Gastroesophageal sphincter (tissue), 4 donors: Measurements from ENCODE around the gene BCL2. TPM values are rescaled to one million over a fixed set of nuclear protein-coding genes. Genes with fewer than 3 reads are reported as not detected.

ENCODE experiments used
- ATAC-seq: fragments of 150-250 bp; one replicate; pipeline ENCODE4 v1.9.1; 2016; ENCODE audit warnings: mild to moderate bottlenecking, moderate library complexity
- H3K27ac ChIP-seq, 4 donors: fragments of 200-600 bp; sonication (generic) in 3 of 4; 1 replicate in 3 of 4; 2 replicates in 1 of 4; pipeline ENCODE4 v1.5.1; 2016 to 2019
- H3K27me3 ChIP-seq: fragments of 200-600 bp; sonication (generic); one replicate; pipeline ENCODE4 v1.5.1; 2019
- H3K36me3 ChIP-seq, 2 donors: fragments of 200-600 bp; sonication (generic); one replicate each; pipeline ENCODE4 v1.5.1; 2019; ENCODE audit warnings: control low read depth in 1 of 2
- H3K4me1 ChIP-seq, 3 donors: fragments of 200-600 bp; sonication (generic); 1 replicate in 2 of 3; 2 replicates in 1 of 3; pipeline ENCODE4 v1.5.1; 2016 to 2019; ENCODE audit warnings: control low read depth in 2 of 3
- H3K4me3 ChIP-seq, 2 donors: fragments of 200-600 bp; sonication (generic); one replicate each; pipeline ENCODE4 v1.5.1; 2019; ENCODE audit warnings: mild to moderate bottlenecking in 1 of 2, moderate library complexity in 1 of 2
- H3K9me3 ChIP-seq, 3 donors: fragments of 200-600 bp; sonication (generic); one replicate each; pipeline ENCODE4 v1.5.1; 2017 to 2019; ENCODE audit warnings: control low read depth in 2 of 3
- CTCF ChIP-seq, 4 experiments: fragments of 200-600 bp in 2 of 4; fragments of 450-650 bp in 2 of 4; sonication (generic) in 1 of 4; IDR thresholded peaks; one replicate each; pipeline ENCODE4 v1.5.1; 2017 to 2019; ENCODE audit warnings: antibody characterized with exemption in 4 of 4, mild to moderate bottlenecking in 2 of 4, moderate library complexity in 2 of 4
- EP300 ChIP-seq: sonication (generic); formaldehyde crosslinking; IDR thresholded peaks from one replicate; pipeline ENCODE4 v1.6.1; 2017; ENCODE audit warnings: antibody characterized with exemption, mild to moderate bottlenecking
- POLR2A ChIP-seq, 2 donors: fragments of 450-650 bp; IDR thresholded peaks; one replicate each; pipeline ENCODE4 v1.6.1; 2017; ENCODE audit warnings: antibody characterized with exemption in 2 of 2, mild to moderate bottlenecking in 2 of 2, moderate library complexity in 1 of 2
- POLR2AphosphoS5 ChIP-seq: sonication (generic); formaldehyde crosslinking; IDR thresholded peaks from one replicate; pipeline ENCODE4 v1.6.1; 2017; ENCODE audit warnings: antibody characterized with exemption
- WGBS, 2 donors: methylation state at CpG; one replicate each; pipeline ENCODE4 v1.1.5; 2018; ENCODE audit warnings: low coverage in 1 of 2; 5-methylcytosine and 5-hydroxymethylcytosine counted together
- total RNA-seq, 4 donors: library from RNA; depleted of rRNA; stranded (reverse); fragments of >200 nt; gene quantifications; one replicate each; pipeline ENCODE4 v1.1.0, GENCODE V29; 2016

The BCL2 gene
- total RNA-seq, 4 donors from 2014 or later, result 31.2 to 41.7 (median 32.7) TPM

DNA sequence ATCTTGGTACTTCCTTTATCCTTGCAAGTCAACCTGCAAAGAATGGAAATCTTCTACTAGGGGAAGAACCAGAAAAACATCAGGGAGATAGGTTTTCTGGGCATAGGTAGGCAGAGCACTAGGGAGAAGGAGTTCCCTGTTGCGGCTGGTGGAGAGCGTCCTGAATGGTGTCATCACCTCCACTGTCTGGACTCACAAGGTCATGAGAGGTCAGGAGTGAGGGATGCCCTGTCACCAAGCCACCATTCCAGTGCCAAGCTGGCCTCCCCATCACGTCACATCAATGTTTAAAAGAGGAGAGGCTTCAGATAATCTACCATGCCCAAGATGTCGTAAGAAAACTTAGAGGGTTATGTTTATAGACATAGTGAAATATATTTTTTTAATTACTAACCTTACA, 72.1 kb downstream of the BCL2 start:
- Histone ChIP-seq H3K27ac (peak overlapping the region in 3 of 4 donors; percentile 20 to 53 (median 47)), H3K27me3 (no peaks in the 10 kb centered on the region), H3K4me1 (peaks cover 0 to 37% (median 6%) of the 10 kb centered on the region in 3 donors), H3K4me3 (no peak overlapping the region), H3K9me3 (no peaks in the 10 kb centered on the region), H3K36me3 (no peaks in the 10 kb centered on the region)
- WGBS, 2 donors, result 61 to 69% methylated on average over 4 of the region's 4 CpGs
- TF ChIP-seq EP300 (no peak), POLR2AphosphoS5 (no peak), POLR2A (IDR thresholded peaks at IDR 0.05) (no peak), CTCF (IDR thresholded peaks at IDR 0.05) (no peak)
- ATAC-seq, result peak; percentile 18

DNA sequence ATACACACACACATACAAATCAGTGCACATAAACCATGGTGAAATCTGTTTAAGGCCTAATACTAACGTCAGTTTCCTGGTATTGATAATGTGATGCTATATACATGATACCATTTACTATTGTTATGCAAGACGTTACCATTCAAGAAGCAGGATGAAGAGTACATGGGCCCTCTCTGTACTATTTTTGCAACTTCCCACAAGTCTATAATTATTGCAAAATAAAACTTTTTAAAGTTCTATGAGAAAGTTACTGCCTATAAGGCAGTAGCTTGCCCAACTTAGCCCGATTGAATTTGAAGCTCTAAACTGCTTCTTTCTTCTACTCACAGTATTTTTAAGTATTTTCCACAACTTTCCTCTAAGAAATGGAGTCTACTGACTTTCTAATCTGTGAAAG, 74.0 kb downstream of the BCL2 start:
- H3K9me3 ChIP-seq, result no peaks in the 10 kb centered on the region
- no peak overlapping the region for H3K4me3 ChIP-seq
- ATAC-seq, result no peak
- 75 to 86% methylated on average over 3 of the region's 3 CpGs for WGBS, 2 donors
- no peaks in the 10 kb centered on the region for H3K36me3 ChIP-seq
- H3K27ac ChIP-seq, result peak overlapping the region in 1 of 4 donors; percentile 22
- no peaks in the 10 kb centered on the region for H3K27me3 ChIP-seq
- no peak for TF ChIP-seq CTCF (IDR thresholded peaks at IDR 0.05)
- TF ChIP-seq POLR2A (IDR thresholded peaks at IDR 0.05), result no peak
- no peak for TF ChIP-seq POLR2AphosphoS5
- no peak for TF ChIP-seq EP300
- peaks cover 0 to 34% (median 6%) of the 10 kb centered on the region in 3 donors for H3K4me1 ChIP-seq

DNA sequence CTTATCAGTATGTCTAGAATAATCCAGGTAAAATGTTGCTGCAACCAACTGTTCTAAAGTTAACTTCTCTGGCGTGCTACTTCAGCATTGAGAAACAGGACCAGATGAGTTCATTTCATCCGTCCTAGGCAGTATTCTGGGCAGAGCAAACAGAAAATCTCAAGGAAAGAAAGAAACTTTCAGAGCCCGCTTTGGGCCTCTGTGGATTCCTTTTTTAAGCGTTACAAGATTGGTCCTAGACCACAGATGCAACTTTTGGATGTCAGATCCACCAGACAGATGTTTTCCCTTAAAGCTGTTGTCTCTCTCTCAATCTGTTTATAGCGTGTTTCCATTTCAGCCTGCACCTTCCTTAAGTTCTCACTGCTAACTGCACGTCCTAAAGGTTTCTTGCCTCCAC, 75.0 kb downstream of the BCL2 start:
- peak overlapping the region; percentile 9 to 57 (median 18) for H3K27ac ChIP-seq
- H3K4me1 ChIP-seq, result peaks cover 0 to 35% (median 6%) of the 10 kb centered on the region in 3 donors
- no peaks in the 10 kb centered on the region for H3K9me3 ChIP-seq
- H3K4me3 ChIP-seq, result no peak overlapping the region
- WGBS, 2 donors, result 47 to 54% methylated on average over 6 of the region's 6 CpGs
- no peaks in the 10 kb centered on the region for H3K27me3 ChIP-seq
- no peak for TF ChIP-seq CTCF (IDR thresholded peaks at IDR 0.05)
- no peak for TF ChIP-seq POLR2AphosphoS5
- no peak for TF ChIP-seq POLR2A (IDR thresholded peaks at IDR 0.05)
- no peak for TF ChIP-seq EP300
- no peaks in the 10 kb centered on the region for H3K36me3 ChIP-seq
- ATAC-seq, result peak; percentile 58

GRCh38 chr18:63241760-63242159, 77.8 kb downstream of the BCL2 start:
- no peaks in the 10 kb centered on the region for H3K27me3 ChIP-seq

More at GRCh38 chr18:63241760-63242159, 77.8 kb downstream of the BCL2 start:
- Histone ChIP-seq H3K27ac (no peak overlapping the region), H3K36me3 (no peaks in the 10 kb centered on the region), H3K4me1 (peaks cover 0 to 44% (median 10%) of the 10 kb centered on the region in 3 donors), H3K4me3 (no peak overlapping the region), H3K9me3 (no peaks in the 10 kb centered on the region)
- WGBS, 2 donors, result 90 to 96% methylated on average over 6 to 7 of the region's 7 CpGs
- no peak for ATAC-seq
- TF ChIP-seq EP300 (no peak), POLR2A (IDR thresholded peaks at IDR 0.05) (no peak), CTCF (IDR thresholded peaks at IDR 0.05) (no peak), POLR2AphosphoS5 (no peak)
